SJSA1 (cell line): ENCODE data around the gene SMIM35. TPM values are rescaled to one million over a fixed set of nuclear protein-coding genes. Genes with fewer than 3 reads are reported as not detected.
"Not testable (repeated sequence)": the region's sequence is repeated elsewhere in the genome, so short reads cannot be mapped to it uniquely, and the experiment has no call there.

Source experiments
- DNase-seq, 2 experiments: peaks; one replicate each; pipeline ENCODE4 v3.0.0-alpha.2; 2015 to 2020; ENCODE audit warnings: low spot score in 2 of 2, low read depth in 1 of 2
- H3K27ac ChIP-seq: fragments of 250-450 bp; sonication (Bioruptor Pico); 2 replicates; pipeline ENCODE4 v1.5.1; 2020; ENCODE audit warnings: mild to moderate bottlenecking, moderate library complexity
- H3K27me3 ChIP-seq: fragments of 250-450 bp; sonication (Bioruptor Pico); replicated peaks from 2 replicates; pipeline ENCODE4 v1.5.1; 2020; ENCODE audit warnings: mild to moderate bottlenecking, moderate library complexity
- H3K36me3 ChIP-seq: fragments of 250-450 bp; sonication (Bioruptor Pico); 2 replicates; pipeline ENCODE4 v1.5.1; 2020; ENCODE audit warnings: mild to moderate bottlenecking
- H3K4me1 ChIP-seq: fragments of 250-450 bp; sonication (Bioruptor Pico); replicated peaks from 2 replicates; pipeline ENCODE4 v1.6.1; 2021; ENCODE audit warnings: mild to moderate bottlenecking
- H3K4me3 ChIP-seq: fragments of 250-450 bp; sonication (Bioruptor Pico); 2 replicates; pipeline ENCODE4 v1.5.1; 2020; ENCODE audit warnings: mild to moderate bottlenecking
- H3K9me3 ChIP-seq: fragments of 250-450 bp; sonication (Bioruptor Pico); replicated peaks from 2 replicates; pipeline ENCODE4 v1.5.1; 2020; ENCODE audit warnings: mild to moderate bottlenecking
- total RNA-seq: library from RNA; depleted of rRNA; stranded (reverse); fragments of >200 nt; shearing (Covaris generic); gene quantifications from 2 replicates; pipeline ENCODE4 v1.2.3, GENCODE V29; 2014

SMIM35 gene
- total RNA-seq, 1 experiment from 2014 or later, result not detected

- not testable (repeated sequence) for H3K27ac ChIP-seq, H3K4me3 ChIP-seq, H3K4me1 ChIP-seq, H3K27me3 ChIP-seq, H3K9me3 ChIP-seq, H3K36me3 ChIP-seq, DNase-seq
Observed at GRCh38 chr11:118062631-118063030, 24.1 kb downstream of the SMIM35 start.

- DNase-seq, H3K4me1 ChIP-seq, H3K36me3 ChIP-seq, H3K9me3 ChIP-seq, H3K4me3 ChIP-seq, H3K27me3 ChIP-seq, H3K27ac ChIP-seq: not testable (repeated sequence)
Observed at GRCh38 chr11:118062181-118062580, 24.6 kb downstream of the SMIM35 start.

GRCh38 chr11:118061586-118062125, 25.1 kb downstream of the SMIM35 start:
- no peaks in the 10 kb centered on the region for H3K4me1 ChIP-seq
- H3K9me3 ChIP-seq, result no peaks in the 10 kb centered on the region
- no peak for DNase-seq
- no peak overlapping the region for H3K27ac ChIP-seq
- H3K27me3 ChIP-seq, result no peaks in the 10 kb centered on the region
- H3K4me3 ChIP-seq, result no peak overlapping the region
- H3K36me3 ChIP-seq, result no peaks in the 10 kb centered on the region

GRCh38 chr11:118060869-118061268, 25.9 kb downstream of the SMIM35 start:
- no peak overlapping the region for H3K4me3 ChIP-seq
- H3K4me1 ChIP-seq, result no peaks in the 10 kb centered on the region
- no peaks in the 10 kb centered on the region for H3K27me3 ChIP-seq
- no peak for DNase-seq
- no peaks in the 10 kb centered on the region for H3K9me3 ChIP-seq
- no peak overlapping the region for H3K27ac ChIP-seq
- H3K36me3 ChIP-seq, result no peaks in the 10 kb centered on the region

- no peak for DNase-seq
Observed at GRCh38 chr11:118060081-118060661, 26.6 kb downstream of the SMIM35 start.

GRCh38 chr11:118059246-118059940, 27.4 kb downstream of the SMIM35 start:
- Histone ChIP-seq H3K4me1 (no peaks in the 10 kb centered on the region), H3K27me3 (no peaks in the 10 kb centered on the region), H3K9me3 (no peaks in the 10 kb centered on the region), H3K4me3 (no peak overlapping the region), H3K36me3 (no peaks in the 10 kb centered on the region), H3K27ac (no peak overlapping the region)
- no peak for DNase-seq

More at GRCh38 chr11:118060081-118060661, 26.6 kb downstream of the SMIM35 start:
- H3K27ac ChIP-seq, result no peak overlapping the region
- H3K4me1 ChIP-seq, result no peaks in the 10 kb centered on the region
- no peaks in the 10 kb centered on the region for H3K36me3 ChIP-seq
- H3K9me3 ChIP-seq, result no peaks in the 10 kb centered on the region
- H3K4me3 ChIP-seq, result no peak overlapping the region
- no peaks in the 10 kb centered on the region for H3K27me3 ChIP-seq

- no peaks in the 10 kb centered on the region for H3K36me3 ChIP-seq
- no peak for DNase-seq
- no peaks in the 10 kb centered on the region for H3K4me1 ChIP-seq
- H3K4me3 ChIP-seq, result no peak overlapping the region
- no peaks in the 10 kb centered on the region for H3K27me3 ChIP-seq
- H3K9me3 ChIP-seq, result no peaks in the 10 kb centered on the region
- no peak overlapping the region for H3K27ac ChIP-seq
Observed at GRCh38 chr11:118058311-118059245, 28.2 kb downstream of the SMIM35 start.

- Histone ChIP-seq H3K27ac (no peak overlapping the region), H3K27me3 (no peaks in the 10 kb centered on the region), H3K4me3 (no peak overlapping the region), H3K9me3 (no peaks in the 10 kb centered on the region), H3K4me1 (no peaks in the 10 kb centered on the region), H3K36me3 (no peaks in the 10 kb centered on the region)
- no peak for DNase-seq
Observed at GRCh38 chr11:118057251-118058145, 29.3 kb downstream of the SMIM35 start.

- H3K4me3 ChIP-seq, result no peak overlapping the region
- H3K9me3 ChIP-seq, result no peaks in the 10 kb centered on the region
- DNase-seq, result no peak
- no peaks in the 10 kb centered on the region for H3K36me3 ChIP-seq
- no peaks in the 10 kb centered on the region for H3K27me3 ChIP-seq
- no peaks in the 10 kb centered on the region for H3K4me1 ChIP-seq
- H3K27ac ChIP-seq, result no peak overlapping the region
Observed at GRCh38 chr11:118056806-118057205, 30.0 kb downstream of the SMIM35 start.

- DNase-seq, result no peak
- Histone ChIP-seq H3K4me3 (no peak overlapping the region), H3K27ac (no peak overlapping the region), H3K36me3 (no peaks in the 10 kb centered on the region), H3K9me3 (no peaks in the 10 kb centered on the region), H3K4me1 (no peaks in the 10 kb centered on the region), H3K27me3 (no peaks in the 10 kb centered on the region)
Observed at GRCh38 chr11:118055966-118056365, 30.8 kb downstream of the SMIM35 start.

GRCh38 chr11:118054712-118055640, 31.8 kb downstream of the SMIM35 start:
- H3K4me1 ChIP-seq, result no peaks in the 10 kb centered on the region
- no peak for DNase-seq
- H3K36me3 ChIP-seq, result no peaks in the 10 kb centered on the region
- H3K4me3 ChIP-seq, result no peak overlapping the region
- no peak overlapping the region for H3K27ac ChIP-seq
- no peaks in the 10 kb centered on the region for H3K9me3 ChIP-seq
- no peaks in the 10 kb centered on the region for H3K27me3 ChIP-seq

GRCh38 chr11:118052581-118053206, 34.1 kb downstream of the SMIM35 start:
- Histone ChIP-seq H3K4me1 (no peaks in the 10 kb centered on the region), H3K27me3 (no peaks in the 10 kb centered on the region), H3K27ac (no peak overlapping the region), H3K4me3 (no peak overlapping the region), H3K9me3 (no peaks in the 10 kb centered on the region), H3K36me3 (no peaks in the 10 kb centered on the region)
- no peak for DNase-seq
